HCT116 (cell line): ENCODE measurements around the gene PDK2. TPM values are rescaled to one million over a fixed set of nuclear protein-coding genes. Genes with fewer than 3 reads are reported as not detected.

Source experiments
- ATAC-seq: fragments of 200-7000 bp; cut with Tn5 transposase; 2 replicates; pipeline ENCODE4 v1.9.1; 2020; ENCODE audit warnings: mild to moderate bottlenecking, moderate library complexity
- BruUV-seq: library from RNA; stranded (reverse); fragments of 400-500 nt; replicated peaks from 2 replicates; lab custom pipeline; 2021; lab: Mats Ljungman, UMichigan
- CTCF ChIA-PET: fragments of 300-600 bp; sonication (Branson Sonifier 250); formaldehyde crosslinking; loops from one replicate; lab custom pipeline; 2021; ENCODE audit warnings: antibody characterized with exemption; lab: Charles Lee
- POLR2A ChIA-PET: fragments of 300-600, 350-600 bp; sonication (Branson Sonifier 250); formaldehyde crosslinking; loops from one replicate; lab custom pipeline; 2021; ENCODE audit warnings: antibody characterized with exemption; lab: Charles Lee
- RAD21 ChIA-PET, 2 experiments: fragments of 300-600 bp; sonication (Branson Sonifier 250); formaldehyde crosslinking; loops; one replicate each; lab custom pipeline; 2023; ENCODE audit warnings: low total read pairs in 2 of 2; ENCODE audit not compliant: uncharacterized antibody in 2 of 2, unreplicated experiment in 2 of 2, low non-redundant PET in 1 of 2; lab: Charles Lee
- DNase-seq: peaks from one replicate; pipeline ENCODE4 v3.0.0-alpha.2; 2010; ENCODE audit warnings: low read depth, low spot score
- H2AFZ ChIP-seq: fragments of 200-600 bp; shearing (Covaris generic), sonication (generic); 2 replicates; pipeline ENCODE4 v1.6.1; 2017; ENCODE audit warnings: low read depth, mixed run types, mixed read lengths, antibody characterized with exemption, low read length; ENCODE audit not compliant: poor library complexity, severe bottlenecking
- H3K27ac ChIP-seq: 2 replicates; pipeline ENCODE4 v1.5.1; 2012; ENCODE audit warnings: low read depth, low read length
- H3K27me3 ChIP-seq: fragments of 200-600 bp; sonication (generic); 2 replicates; pipeline ENCODE4 v1.6.1; 2016; ENCODE audit warnings: mixed run types, low read length, mixed read lengths; ENCODE audit not compliant: insufficient read depth
- H3K36me3 ChIP-seq, 2 experiments: fragments of 200-500 bp in 1 of 2; fragments of 200-600 bp in 1 of 2; sonication (Bioruptor generic) in 1 of 2; sonication (generic) in 1 of 2; 2 replicates each; pipeline versions ENCODE4 v1.5.1 to v1.6.1; 2014 to 2016; ENCODE audit warnings: low read length in 2 of 2, inconsistent platforms in 1 of 2, mixed read lengths in 1 of 2, mixed run types in 1 of 2; ENCODE audit not compliant: insufficient read depth in 2 of 2, control insufficient read depth in 1 of 2
- H3K4me1 ChIP-seq, 2 experiments: fragments of 200-600 bp in 1 of 2; sonication (generic) in 1 of 2; 2 replicates each; pipeline versions ENCODE4 v1.5.1 to v1.6.1; 2012 to 2017; ENCODE audit warnings: low read length in 2 of 2, inconsistent platforms in 1 of 2, mild to moderate bottlenecking in 1 of 2, mixed read lengths in 1 of 2, mixed run types in 1 of 2, moderate library complexity in 1 of 2; ENCODE audit not compliant: insufficient read depth in 2 of 2, control insufficient read depth in 1 of 2
- H3K4me2 ChIP-seq: fragments of 200-600 bp; sonication (generic); 2 replicates; pipeline ENCODE4 v1.6.1; 2017; ENCODE audit warnings: mixed run types, low read length, mixed read lengths
- H3K4me3 ChIP-seq, 2 experiments: fragments of 200-600 bp in 1 of 2; sonication (generic) in 1 of 2; replicated peaks in 1 of 2; 2 replicates each; pipeline ENCODE4 v1.5.1; 2011 to 2016; ENCODE audit warnings: low read length in 2 of 2, control low read depth in 1 of 2, low read depth in 1 of 2, mild to moderate bottlenecking in 1 of 2, mixed read lengths in 1 of 2, mixed run types in 1 of 2
- H3K79me2 ChIP-seq: fragments of 200-600 bp; sonication (generic); 2 replicates; pipeline ENCODE4 v1.6.1; 2017; ENCODE audit warnings: mild to moderate bottlenecking, mixed run types, low read length, moderate library complexity, mixed read lengths; ENCODE audit not compliant: insufficient read depth
- H3K9ac ChIP-seq: fragments of 200-600 bp; sonication (generic); 2 replicates; pipeline ENCODE4 v1.6.1; 2016; ENCODE audit warnings: low read length, mixed read lengths
- H3K9me2 ChIP-seq: fragments of 200-600 bp; sonication (generic), shearing (Covaris generic); 2 replicates; pipeline ENCODE4 v1.6.1; 2017; ENCODE audit warnings: mixed run types, mild to moderate bottlenecking, moderate library complexity; ENCODE audit not compliant: insufficient read depth
- H3K9me3 ChIP-seq, 2 experiments: fragments of 200-500 bp in 1 of 2; fragments of 200-600 bp in 1 of 2; sonication (Bioruptor generic) in 1 of 2; sonication (generic) in 1 of 2; 2 replicates each; pipeline ENCODE4 v1.6.1; 2014 to 2017; ENCODE audit warnings: low read length in 2 of 2, mixed read lengths in 2 of 2, inconsistent platforms in 1 of 2, low read depth in 1 of 2, mild to moderate bottlenecking in 1 of 2, mixed run types in 1 of 2, moderate library complexity in 1 of 2; ENCODE audit not compliant: control insufficient read depth in 1 of 2, insufficient read depth in 1 of 2
- H4K20me1 ChIP-seq: fragments of 200-600 bp; sonication (generic), shearing (Covaris generic); 2 replicates; pipeline ENCODE4 v1.6.1; 2017; ENCODE audit warnings: mixed run types, mild to moderate bottlenecking, moderate library complexity; ENCODE audit not compliant: insufficient read depth
- FOSL1 ChIP-seq: IDR thresholded peaks from 2 replicates; pipeline ENCODE4 v1.6.1; 2012; ENCODE audit warnings: low read depth
- JUND ChIP-seq: IDR thresholded peaks from 2 replicates; pipeline ENCODE4 v1.6.1; 2012
- POLR2AphosphoS5 ChIP-seq: IDR thresholded peaks from 2 replicates; pipeline ENCODE4 v1.6.1; 2011; ENCODE audit warnings: mild to moderate bottlenecking, low read depth, low read length, moderate library complexity
- SIN3A ChIP-seq: IDR thresholded peaks from 2 replicates; pipeline ENCODE4 v1.6.1; 2012; ENCODE audit warnings: low read depth
- YY1 ChIP-seq: IDR thresholded peaks from 2 replicates; pipeline ENCODE4 v1.6.1; 2011; ENCODE audit warnings: low read length, low read depth, moderate library complexity, mild to moderate bottlenecking; ENCODE audit not compliant: insufficient replicate concordance; ENCODE audit errors: extremely low read depth
- intact Hi-C: fragments of 100-400 bp; cut with micrococcal nuclease; formaldehyde crosslinking; loops from 2 replicates; pipeline ENCODE4 v1.10.0; 2022
- total RNA-seq: library from RNA; stranded (reverse); gene quantifications from one replicate; pipeline ENCODE4 v1.2.1, GENCODE V29; 2021; ENCODE audit not compliant: unreplicated experiment

The PDK2 gene
- total RNA-seq, 1 experiment from 2014 or later: 39.1 TPM

DNA sequence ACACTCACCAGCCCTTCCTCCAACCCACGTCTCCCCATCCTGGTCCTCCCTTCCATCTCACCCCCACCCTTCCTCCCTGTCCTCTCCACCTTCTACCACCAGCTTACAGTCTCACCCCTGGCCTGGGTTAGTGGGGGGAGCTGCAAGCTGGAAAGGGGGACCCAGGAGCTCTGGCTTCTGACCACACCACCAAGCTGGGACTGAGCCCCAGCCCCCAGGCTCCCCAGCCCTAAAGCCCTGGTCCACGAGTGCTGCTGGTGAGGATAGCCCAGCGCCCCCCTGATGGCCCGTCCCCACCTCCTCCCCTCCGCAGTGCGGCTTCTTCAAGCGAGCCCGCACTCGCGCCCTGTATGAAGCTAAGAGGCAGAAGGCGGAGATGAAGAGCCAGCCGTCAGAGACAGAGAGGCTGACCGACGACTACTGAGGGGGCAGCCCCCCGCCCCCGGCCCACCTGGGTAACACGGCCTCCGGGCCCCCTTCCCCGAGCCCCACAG lies 7.2 kb upstream of the PDK2 start:
- H3K4me3 ChIP-seq: no peak overlapping the region
- H3K9ac ChIP-seq: no peak overlapping the region
- no peak overlapping the region for H2AFZ ChIP-seq
- H3K79me2 ChIP-seq: no peaks in the 10 kb centered on the region; the same call in 1 of the 2 replicates
- peaks cover 0 to 5% of the 10 kb centered on the region in 2 experiments; a peak in 2 of 4 replicates for H3K4me1 ChIP-seq
- H3K9me3 ChIP-seq: no peaks in the 10 kb centered on the region
- ATAC-seq (no peak), DNase-seq (no peak)
- H3K9me2 ChIP-seq: no peaks in the 10 kb centered on the region
- no peaks in the 10 kb centered on the region for H4K20me1 ChIP-seq
- no peak for TF ChIP-seq YY1
- TF ChIP-seq JUND: 0 out of 2 replicates have a peak, but pooled peaks have one; percentile 6
- no peak for TF ChIP-seq POLR2AphosphoS5
- TF ChIP-seq FOSL1: no peak
- intact Hi-C loops: loop anchor here (1.0 to 5.0 kb wide), 3 partner anchors 33 to 226 kb away; no protein-coding TSS in a partner anchor
- ChIA-PET CTCF (interaction anchor here (0.6 to 2.7 kb wide), 16 partner anchors 8 to 90 kb away, joined by 3 to 42 read pairs (median 4); partner anchors contain the start of gene ITGA3), RAD21 (interaction anchor here (0.7 to 2.1 kb wide), 8 partner anchors 23 to 91 kb away, joined by 3 to 10 read pairs (median 4); partner anchors contain the start of gene ITGA3 (in 1 of the 2)), POLR2A (interaction anchor here (0.9 to 2.1 kb wide), 7 partner anchors 10 to 90 kb away, joined by 3 to 6 read pairs (median 3); partner anchors contain the start of gene ITGA3)
- no peak overlapping the region; the same call in 1 of the 2 replicates for H3K27ac ChIP-seq
- H3K27me3 ChIP-seq: no peaks in the 10 kb centered on the region
- H3K4me2 ChIP-seq: no peak overlapping the region
- peaks cover 33 to 42% of the 10 kb centered on the region in 2 experiments; a peak in 3 of 4 replicates for H3K36me3 ChIP-seq
- BruUV-seq: no TSS peak

DNA sequence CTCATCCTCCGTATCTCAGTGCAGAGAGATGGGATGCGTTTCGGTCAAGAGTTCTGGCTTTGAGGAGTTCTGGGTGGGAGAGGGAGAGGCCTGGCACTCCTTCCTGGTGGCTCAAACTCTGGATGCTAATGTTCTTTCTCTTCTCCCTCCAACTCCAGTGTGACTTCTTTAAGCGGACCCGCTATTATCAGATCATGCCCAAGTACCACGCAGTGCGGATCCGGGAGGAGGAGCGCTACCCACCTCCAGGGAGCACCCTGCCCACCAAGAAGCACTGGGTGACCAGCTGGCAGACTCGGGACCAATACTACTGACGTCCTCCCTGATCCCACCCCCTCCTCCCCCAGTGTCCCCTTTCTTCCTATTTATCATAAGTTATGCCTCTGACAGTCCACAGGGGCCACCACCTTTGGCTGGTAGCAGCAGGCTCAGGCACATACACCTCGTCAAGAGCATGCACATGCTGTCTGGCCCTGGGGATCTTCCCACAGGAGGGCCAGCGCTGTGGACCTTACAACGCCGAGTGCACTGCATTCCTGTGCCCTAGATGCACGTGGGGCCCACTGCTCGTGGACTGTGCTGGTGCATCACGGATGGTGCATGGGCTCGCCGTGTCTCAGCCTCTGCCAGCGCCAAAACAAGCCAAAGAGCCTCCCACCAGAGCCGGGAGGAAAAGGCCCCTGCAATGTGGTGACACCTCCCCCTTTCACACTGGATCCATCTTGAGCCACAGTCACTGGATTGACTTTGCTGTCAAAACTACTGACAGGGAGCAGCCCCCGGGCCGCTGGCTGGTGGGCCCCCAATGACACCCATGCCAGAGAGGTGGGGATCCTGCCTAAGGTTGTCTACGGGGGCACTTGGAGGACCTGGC lies 6.0 kb upstream of the PDK2 start:
- H3K27ac ChIP-seq: no peak overlapping the region
- no peaks in the 10 kb centered on the region for H3K9me2 ChIP-seq
- H3K27me3 ChIP-seq: no peaks in the 10 kb centered on the region
- ATAC-seq (no peak), DNase-seq (no peak)
- TF ChIP-seq POLR2AphosphoS5 (0 out of 2 replicates have a peak, but pooled peaks have one; percentile 5), FOSL1 (no peak), SIN3A (peak; percentile 29; the same call in 1 of the 2 replicates)
- no TSS peak for BruUV-seq
- ChIA-PET RAD21 (no interaction called here), CTCF (interaction anchor here (0.8 kb wide), 1 partner anchor 9 kb away, joined by 3 read pairs; no protein-coding TSS in a partner anchor), POLR2A (no interaction called here)
- H2AFZ ChIP-seq: no peak overlapping the region
- H3K4me2 ChIP-seq: no peak overlapping the region
- intact Hi-C loops: loop anchor here (5.0 kb wide), 1 partner anchor 227 kb away; no protein-coding TSS in a partner anchor
- peaks cover 2 to 18% of the 10 kb centered on the region in 2 experiments; a peak in 3 of 4 replicates for H3K4me1 ChIP-seq
- no peak overlapping the region for H3K4me3 ChIP-seq
- no peak overlapping the region for H3K9ac ChIP-seq
- no peaks in the 10 kb centered on the region; the same call in 1 of the 2 replicates for H3K79me2 ChIP-seq
- H4K20me1 ChIP-seq: no peaks in the 10 kb centered on the region
- peaks cover 25 to 34% of the 10 kb centered on the region in 2 experiments; a peak in 3 of 4 replicates for H3K36me3 ChIP-seq
- no peaks in the 10 kb centered on the region for H3K9me3 ChIP-seq
